ENCODE measurements around the gene PDE3A. TPM values are rescaled to one million over a fixed set of nuclear protein-coding genes. Genes with fewer than 3 reads are reported as not detected.

The PDE3A gene
- total and polyA plus RNA-seq, 2 donors from 2014 or later = 3.3 to 18.3 TPM

GRCh38 chr12:20492251-20492760, 124.0 kb downstream of the PDE3A start:
- TF ChIP-seq CTCF (IDR thresholded peaks at IDR 0.05; ENCODE audit: borderline replicate concordance, extremely low read depth, insufficient read depth) = no peak
- DNase-seq = no peak
- H3K9me3 ChIP-seq (ENCODE audit: control insufficient read depth in 2 of 3, insufficient read depth in 1 of 3, low read length in 3 of 3) = no peaks in the 10 kb centered on the region
- H3K4me1 ChIP-seq (ENCODE audit: control insufficient read depth in 2 of 3, insufficient read depth in 2 of 3, low read depth in 1 of 3, low read length in 3 of 3) = no peaks in the 10 kb centered on the region
- H3K4me3 ChIP-seq (ENCODE audit: low read length in 3 of 3) = no peak overlapping the region
- intact Hi-C loops (cut with DNase I) = no loop called here
- H3K9ac ChIP-seq (ENCODE audit: low read length in 3 of 3) = no peak overlapping the region
- FAIRE-seq = no peak
- H3K27me3 ChIP-seq (ENCODE audit: control insufficient read depth, insufficient read depth, low read length) = no peaks in the 10 kb centered on the region
- H3K36me3 ChIP-seq (ENCODE audit: control insufficient read depth in 2 of 3, insufficient read depth in 3 of 3, low read length in 3 of 3) = no peaks in the 10 kb centered on the region
- H3K27ac ChIP-seq (ENCODE audit: low read depth in 2 of 2, low read length in 2 of 2) = no peak overlapping the region

GRCh38 chr12:20493934-20494333, 125.6 kb downstream of the PDE3A start:
- FAIRE-seq = no peak

GRCh38 chr12:20494851-20495250, 126.5 kb downstream of the PDE3A start:
- FAIRE-seq = peak; percentile 19
- Histone ChIP-seq H3K4me1 (ENCODE audit: control insufficient read depth in 2 of 3, insufficient read depth in 2 of 3, low read depth in 1 of 3, low read length in 3 of 3) (no peaks in the 10 kb centered on the region), H3K9me3 (ENCODE audit: control insufficient read depth in 2 of 3, insufficient read depth in 1 of 3, low read length in 3 of 3) (no peaks in the 10 kb centered on the region), H3K9ac (ENCODE audit: low read length in 3 of 3) (no peak overlapping the region), H3K36me3 (ENCODE audit: control insufficient read depth in 2 of 3, insufficient read depth in 3 of 3, low read length in 3 of 3) (no peaks in the 10 kb centered on the region), H3K27me3 (ENCODE audit: control insufficient read depth, insufficient read depth, low read length) (no peaks in the 10 kb centered on the region), H3K4me3 (ENCODE audit: low read length in 3 of 3) (no peak overlapping the region), H3K27ac (ENCODE audit: low read depth in 2 of 2, low read length in 2 of 2) (no peak overlapping the region)
- DNase-seq = no peak
- no peak for TF ChIP-seq CTCF (IDR thresholded peaks at IDR 0.05; ENCODE audit: borderline replicate concordance, extremely low read depth, insufficient read depth)
- intact Hi-C loops (cut with DNase I) = no loop called here

More at GRCh38 chr12:20493934-20494333, 125.6 kb downstream of the PDE3A start:
- Histone ChIP-seq H3K27ac (ENCODE audit: low read depth in 2 of 2, low read length in 2 of 2) (no peak overlapping the region), H3K27me3 (ENCODE audit: control insufficient read depth, insufficient read depth, low read length) (no peaks in the 10 kb centered on the region), H3K9me3 (ENCODE audit: control insufficient read depth in 2 of 3, insufficient read depth in 1 of 3, low read length in 3 of 3) (no peaks in the 10 kb centered on the region), H3K36me3 (ENCODE audit: control insufficient read depth in 2 of 3, insufficient read depth in 3 of 3, low read length in 3 of 3) (no peaks in the 10 kb centered on the region), H3K4me1 (ENCODE audit: control insufficient read depth in 2 of 3, insufficient read depth in 2 of 3, low read depth in 1 of 3, low read length in 3 of 3) (no peaks in the 10 kb centered on the region), H3K9ac (ENCODE audit: low read length in 3 of 3) (no peak overlapping the region), H3K4me3 (ENCODE audit: low read length in 3 of 3) (no peak overlapping the region)
- no peak for TF ChIP-seq CTCF (IDR thresholded peaks at IDR 0.05; ENCODE audit: borderline replicate concordance, extremely low read depth, insufficient read depth)
- DNase-seq = no peak
- intact Hi-C loops (cut with DNase I) = no loop called here

- Histone ChIP-seq H3K9ac (ENCODE audit: low read length in 3 of 3) (no peak overlapping the region), H3K4me3 (ENCODE audit: low read length in 3 of 3) (no peak overlapping the region), H3K27me3 (ENCODE audit: control insufficient read depth, insufficient read depth, low read length) (no peaks in the 10 kb centered on the region), H3K36me3 (ENCODE audit: control insufficient read depth in 2 of 3, insufficient read depth in 3 of 3, low read length in 3 of 3) (no peaks in the 10 kb centered on the region), H3K4me1 (ENCODE audit: control insufficient read depth in 2 of 3, insufficient read depth in 2 of 3, low read depth in 1 of 3, low read length in 3 of 3) (no peaks in the 10 kb centered on the region), H3K9me3 (ENCODE audit: control insufficient read depth in 2 of 3, insufficient read depth in 1 of 3, low read length in 3 of 3) (no peaks in the 10 kb centered on the region), H3K27ac (ENCODE audit: low read depth in 2 of 2, low read length in 2 of 2) (no peak overlapping the region)
- FAIRE-seq (no peak), DNase-seq (no peak)
- intact Hi-C loops (cut with DNase I) = no loop called here
- TF ChIP-seq CTCF (IDR thresholded peaks at IDR 0.05; ENCODE audit: borderline replicate concordance, extremely low read depth, insufficient read depth) = no peak
These were observed 127.7 kb downstream of the PDE3A start for GRCh38 chr12:20495997-20496396.

Measured in kidney (tissue), 14 donors.